NCI-H2171 (cell line): Measurements from ENCODE around the gene ATIC.

Source experiments
- DNase-seq: peaks from one replicate; lab custom pipeline; 2025; lab: John Stamatoyannopoulos, UW

ATIC gene

GRCh38 chr2:215399067-215399716 lies 87.3 kb downstream of the ATIC start:
- DNase-seq = no peak
